GM21360 (cell line): Measurements from ENCODE around the gene EMILIN1.
A peak's percentile ranks its signal among the peaks of the same experiment; 100 is the strongest.

Experiments used
- ATAC-seq: cut with Tn5 transposase; IDR thresholded peaks from one replicate; pipeline ENCODE4 v1.9.1; 2021; ENCODE audit warnings: mild to moderate bottlenecking, moderate library complexity; ENCODE audit not compliant: unreplicated experiment

Gene EMILIN1

GRCh38 chr2:27078267-27079194, at the start of gene EMILIN1:
EMILIN1 (plus strand) TSS chr2:27078615; CDS start chr2:27079066, 451 bp downstream.
- no peak for ATAC-seq

DNA sequence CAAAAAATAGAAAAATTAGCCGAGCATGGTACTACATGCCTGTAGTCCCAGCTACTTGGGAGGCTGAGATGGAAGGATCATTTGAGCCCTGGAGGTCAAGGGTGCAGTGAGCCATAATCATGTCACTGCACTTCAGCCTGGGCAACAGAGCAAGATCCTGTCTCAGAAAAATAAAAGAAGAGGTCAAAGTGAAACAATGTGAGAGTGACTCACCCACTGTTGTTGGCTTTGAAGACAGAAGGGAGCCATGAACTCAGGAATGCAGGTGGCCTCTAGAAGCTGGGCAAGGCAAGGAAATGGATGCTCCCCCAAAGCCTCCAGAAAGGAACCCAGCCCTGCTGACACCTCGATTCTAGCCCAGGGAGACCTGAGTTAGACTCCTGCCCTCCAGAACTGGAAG, 49.4 kb upstream of the EMILIN1 start:
- no peak for ATAC-seq

- ATAC-seq, result peak; percentile 77
Observed at GRCh38 chr2:27032495-27033252, 45.7 kb upstream of the EMILIN1 start, which contains the start of gene TMEM214. TMEM214 (plus strand) TSS chr2:27032965; CDS start chr2:27033016, 51 bp downstream.

GRCh38 chr2:27033253-27033852, 45.1 kb upstream of the EMILIN1 start:
- ATAC-seq, result no peak

GRCh38 chr2:27038012-27038411, 40.4 kb upstream of the EMILIN1 start:
- ATAC-seq, result no peak

DNA sequence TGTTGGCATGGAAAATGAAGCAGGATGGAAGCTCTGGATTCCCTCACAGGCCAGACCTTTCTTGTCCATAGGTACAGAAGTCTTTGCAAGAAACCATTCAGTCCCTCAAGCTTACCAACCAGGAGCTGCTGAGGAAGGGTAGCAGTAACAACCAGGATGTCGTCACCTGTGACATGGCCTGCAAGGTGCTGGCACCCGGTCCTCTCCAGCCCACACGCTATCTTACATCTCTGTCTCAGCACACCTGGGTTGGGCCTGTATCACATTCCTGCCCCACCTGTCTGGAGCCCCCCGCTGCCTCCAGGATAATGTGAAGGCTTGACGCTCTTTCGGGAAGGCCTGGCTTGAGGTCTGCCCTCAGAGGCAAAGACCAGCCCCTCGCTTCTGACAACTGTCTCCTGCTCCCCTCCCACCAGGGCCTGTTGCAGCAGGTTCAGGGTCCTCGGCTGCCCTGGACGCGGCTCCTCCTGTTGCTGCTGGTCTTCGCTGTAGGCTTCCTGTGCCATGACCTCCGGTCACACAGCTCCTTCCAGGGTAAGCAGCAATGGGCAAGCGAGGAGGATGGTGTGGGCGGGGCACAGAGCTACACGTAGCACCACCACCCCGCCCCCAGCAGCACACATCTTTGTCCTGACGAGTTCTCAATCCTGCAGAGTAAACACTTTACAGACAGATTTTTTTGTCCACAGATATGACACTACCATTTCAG, 39.6 kb upstream of the EMILIN1 start:
- no peak for ATAC-seq

DNA sequence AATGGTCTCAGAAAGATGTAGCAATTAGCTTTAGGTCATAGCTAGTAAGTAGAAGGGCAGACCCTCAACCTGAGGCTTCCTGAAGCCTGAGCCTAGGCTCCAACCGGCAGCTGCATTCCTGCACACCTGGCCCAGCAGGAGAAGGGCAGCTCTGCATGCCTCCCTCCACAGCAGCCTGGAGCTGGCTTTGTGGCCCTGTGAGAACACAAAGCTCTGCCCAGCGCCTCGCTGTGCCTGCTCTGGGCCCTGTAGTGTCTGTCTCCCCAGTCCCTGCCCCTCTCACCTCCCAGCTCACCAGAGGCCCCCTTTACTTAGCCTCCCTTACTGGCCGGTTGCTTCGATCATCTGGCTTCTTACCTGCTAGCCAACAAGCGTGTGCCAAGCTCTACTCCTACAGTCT, 39.0 kb upstream of the EMILIN1 start:
- no peak for ATAC-seq

DNA sequence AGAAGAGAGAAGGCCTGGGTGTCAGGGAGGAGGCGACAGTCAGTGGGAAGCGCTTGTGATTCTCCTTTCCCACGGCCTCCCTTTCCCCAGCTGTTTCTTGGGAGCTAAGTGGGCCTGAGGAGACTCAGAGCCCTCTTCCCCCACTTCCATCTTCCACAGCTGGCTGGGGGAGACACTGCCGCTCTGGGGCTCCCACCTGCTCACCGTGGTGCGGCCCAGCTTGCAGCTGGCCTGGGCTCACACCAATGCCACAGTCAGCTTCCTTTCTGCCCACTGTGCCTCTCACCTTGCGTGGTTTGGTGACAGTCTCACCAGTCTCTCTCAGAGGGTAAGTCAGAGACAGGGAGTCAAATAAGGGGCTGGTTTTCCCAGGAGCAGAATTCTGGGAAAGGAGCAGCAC, 38.5 kb upstream of the EMILIN1 start:
- ATAC-seq, result no peak

GRCh38 chr2:27040282-27040681, 38.1 kb upstream of the EMILIN1 start:
- ATAC-seq, result no peak

GRCh38 chr2:27041752-27042151, 36.7 kb upstream of the EMILIN1 start:
- ATAC-seq, result peak; percentile 11

GRCh38 chr2:27042159-27042661, 36.2 kb upstream of the EMILIN1 start:
- ATAC-seq, result peak; percentile 53

GRCh38 chr2:27042985-27043634, 35.3 kb upstream of the EMILIN1 start:
- no peak for ATAC-seq

DNA sequence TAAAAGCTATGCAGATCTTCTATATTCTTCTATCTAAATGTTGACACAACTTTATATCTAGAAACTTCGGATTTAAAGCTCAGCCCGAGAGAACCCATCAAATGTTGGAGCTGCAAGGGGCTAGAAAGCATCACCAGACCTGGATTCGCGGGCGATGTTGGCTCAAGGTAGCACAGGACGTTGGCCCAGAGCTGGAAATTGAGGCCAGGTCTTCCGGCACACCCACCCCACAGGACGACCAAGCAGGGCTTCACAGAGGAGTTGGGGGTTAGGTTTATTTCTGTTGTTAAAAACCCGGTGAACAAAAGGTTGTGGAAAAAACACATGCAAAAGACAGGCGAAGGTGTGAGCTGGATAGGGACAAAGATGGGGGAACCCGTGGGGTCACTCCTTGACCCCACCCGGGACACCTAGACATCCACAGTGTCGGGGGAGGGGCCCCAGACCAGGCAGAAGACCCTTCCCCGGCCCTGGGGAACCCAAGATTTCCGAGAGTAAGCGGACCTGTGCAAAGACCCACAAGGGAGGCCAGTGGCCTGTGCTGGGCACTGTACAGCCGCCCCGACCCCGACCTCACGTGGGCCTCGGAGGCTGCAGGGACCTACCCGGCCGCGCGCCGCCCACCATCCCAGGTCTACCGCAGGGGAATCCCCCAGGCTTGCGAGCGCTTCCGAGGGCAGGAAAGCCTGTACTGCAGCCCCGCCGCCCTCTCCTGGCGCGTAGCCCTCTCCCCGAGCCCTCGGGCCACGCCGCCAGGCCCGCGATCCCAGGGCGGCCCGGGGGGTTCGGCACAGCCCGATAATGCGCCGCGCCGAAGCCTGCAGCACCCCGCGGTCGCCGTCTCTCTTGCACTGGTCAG, 28.8 kb upstream of the EMILIN1 start:
- ATAC-seq, result peak; percentile 34

GRCh38 chr2:27050281-27050995, 28.0 kb upstream of the EMILIN1 start:
- ATAC-seq, result peak; percentile 39

- peak; percentile 58 for ATAC-seq
Observed at GRCh38 chr2:27050996-27051901, 27.2 kb upstream of the EMILIN1 start, which contains the start of gene AGBL5. AGBL5 (plus strand) TSS chr2:27051668; CDS start chr2:27052959, 1,291 bp downstream.

DNA sequence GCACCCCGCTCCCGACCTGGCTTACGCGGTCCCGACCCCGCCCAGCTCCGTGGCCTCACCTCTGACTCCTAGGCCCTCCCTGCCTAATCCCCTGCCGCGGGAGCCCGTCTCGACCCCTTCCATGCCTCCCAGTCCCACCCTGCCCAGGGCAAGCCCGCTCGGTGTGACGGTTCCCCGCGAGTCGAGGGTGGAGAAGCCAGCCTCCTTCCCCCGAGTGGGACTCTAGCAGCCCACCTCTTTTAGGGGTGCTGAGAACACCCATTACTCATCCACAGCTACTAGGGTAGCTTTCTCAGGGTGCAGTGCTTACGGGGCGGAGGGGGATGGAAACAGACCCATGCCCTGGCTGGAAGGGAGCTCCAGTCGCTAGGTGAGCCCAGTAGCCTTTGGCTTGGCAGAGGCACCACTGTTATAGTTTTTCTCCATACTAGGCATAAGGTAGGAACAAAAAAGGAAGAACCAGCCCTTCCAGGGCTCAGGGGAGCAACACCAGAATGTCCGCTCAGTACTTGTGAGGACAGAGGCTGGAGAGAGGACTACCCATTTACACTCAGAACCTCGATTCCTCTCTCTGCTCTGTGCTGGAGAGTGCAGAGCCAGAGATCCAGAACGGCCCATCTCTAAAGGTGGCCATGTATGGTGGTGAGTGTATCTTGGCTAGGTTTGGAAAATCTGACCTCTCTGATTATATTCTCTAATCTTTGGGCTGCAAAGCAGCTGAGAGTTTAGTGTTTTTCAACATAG, 26.3 kb upstream of the EMILIN1 start:
- no peak for ATAC-seq

GRCh38 chr2:27053321-27053720, 25.1 kb upstream of the EMILIN1 start:
- no peak for ATAC-seq
